Activated CD8-positive, alpha-beta memory T cell treated with anti-CD3 and anti-CD28 coated beads for 36 hours (primary cell): ENCODE results near the gene PAF1. TPM values are rescaled to one million over a fixed set of nuclear protein-coding genes. Genes with fewer than 3 reads are reported as not detected.

Source experiments
- CTCF ChIA-PET: fragments of 350-600 bp; sonication (Branson Sonifier 250); formaldehyde crosslinking; loops from one replicate; lab custom pipeline; 2021; ENCODE audit warnings: antibody characterized with exemption; lab: Charles Lee
- POLR2A ChIA-PET: fragments of 350-600 bp; sonication (Branson Sonifier 250); formaldehyde crosslinking; loops from one replicate; lab custom pipeline; 2021; ENCODE audit warnings: antibody characterized with exemption; lab: Charles Lee
- total RNA-seq, 2 experiments: library from RNA; stranded (reverse); gene quantifications; one replicate each; pipeline ENCODE4 v1.2.3, GENCODE V29; 2021

Gene PAF1
- total RNA-seq, result 10 to 100 TPM; 43.6 to 44.7 TPM

DNA sequence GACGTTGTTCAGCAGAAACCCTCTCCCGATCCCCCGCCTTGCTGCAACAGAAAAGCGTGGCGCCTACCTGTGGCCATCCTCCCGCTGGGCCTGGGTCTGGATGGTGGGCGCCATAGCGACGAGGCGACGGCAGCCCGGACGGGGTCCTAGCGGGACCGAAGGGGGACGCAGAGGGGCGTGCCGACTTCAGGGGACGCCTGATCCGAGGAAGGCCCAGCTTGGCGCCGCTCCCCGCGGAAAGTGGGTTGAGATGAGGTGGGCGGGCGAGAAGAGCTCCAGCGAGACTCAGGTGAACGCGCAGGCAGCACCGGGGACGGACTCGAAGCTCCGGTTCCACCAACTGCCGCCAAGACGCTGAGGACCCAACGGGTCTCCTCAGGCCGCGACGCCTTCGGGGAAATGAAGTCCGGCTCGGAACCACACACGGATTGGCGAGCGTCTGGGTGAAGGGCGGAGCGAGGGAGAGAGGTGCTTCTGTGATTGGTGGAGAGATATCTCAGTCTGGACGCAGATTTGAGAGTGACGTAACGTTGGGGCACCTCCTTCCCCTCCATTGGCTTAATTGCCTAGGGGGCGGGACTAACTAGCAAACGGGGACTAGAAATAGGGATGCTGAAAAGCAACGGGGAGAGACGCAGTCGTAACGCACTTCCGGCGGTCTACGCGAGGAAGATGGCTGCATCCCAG is at the start of gene PAF1, which contains the start of gene MED29:
PAF1 (minus strand) TSS at position 356 of the 687 bp plus-strand sequence; CDS start at position 114, 242 bp downstream.
MED29 (plus strand) TSS at position 628 of the 687 bp plus-strand sequence; CDS start at position 673, 45 bp downstream.
- ChIA-PET POLR2A (interaction anchor here (0.6 to 2.2 kb wide), 8 partner anchors 9 to 149 kb away, joined by 3 to 19 read pairs (median 5); partner anchors contain the start of genes EID2, RPS16 and SAMD4B), CTCF (interaction anchor here (0.7 to 5.7 kb wide), 8 partner anchors 9 to 113 kb away, joined by 3 to 40 read pairs (median 3); partner anchors contain the start of genes PLEKHG2 and RPS16)

DNA sequence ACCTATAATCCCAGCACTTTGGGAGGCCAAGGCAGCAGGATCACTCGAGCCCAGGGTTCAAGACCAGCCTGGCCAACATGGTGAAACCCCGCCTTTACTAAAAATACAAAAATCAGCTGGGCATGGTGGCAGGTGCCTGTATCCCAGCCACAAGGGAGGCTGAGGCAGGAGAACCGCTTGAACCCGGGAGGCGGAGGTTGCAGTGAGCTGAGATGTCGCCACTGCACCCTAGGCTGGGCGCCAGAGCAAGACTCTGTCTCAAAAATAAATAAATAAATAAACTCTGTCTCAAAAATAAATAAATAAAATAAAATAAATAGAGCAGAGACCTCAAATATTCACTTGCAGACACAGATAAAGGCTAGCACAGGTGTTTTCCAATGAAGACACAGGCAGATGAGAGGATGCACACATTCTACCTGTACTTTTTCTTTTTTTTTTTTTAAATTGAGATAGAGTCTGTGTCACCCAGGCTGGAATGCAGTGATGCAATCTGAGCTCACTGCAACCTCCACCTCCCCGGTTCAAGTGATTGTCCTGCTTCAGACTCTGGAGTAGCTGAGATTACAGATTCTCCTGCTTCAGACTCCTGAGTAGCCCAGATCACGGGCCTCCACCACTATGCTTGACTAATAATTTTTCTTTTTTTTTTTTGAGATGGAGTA is 47.5 kb upstream of the PAF1 start:
- POLR2A ChIA-PET, result interaction anchor here (0.7 kb wide), 1 partner anchor 842 kb away, joined by 3 read pairs; no protein-coding TSS in a partner anchor
- CTCF ChIA-PET, result interaction anchor here (0.7 to 1.5 kb wide), 4 partner anchors 22 to 101 kb away, joined by 3 to 5 read pairs (median 3); partner anchors contain the start of gene EID2B

DNA sequence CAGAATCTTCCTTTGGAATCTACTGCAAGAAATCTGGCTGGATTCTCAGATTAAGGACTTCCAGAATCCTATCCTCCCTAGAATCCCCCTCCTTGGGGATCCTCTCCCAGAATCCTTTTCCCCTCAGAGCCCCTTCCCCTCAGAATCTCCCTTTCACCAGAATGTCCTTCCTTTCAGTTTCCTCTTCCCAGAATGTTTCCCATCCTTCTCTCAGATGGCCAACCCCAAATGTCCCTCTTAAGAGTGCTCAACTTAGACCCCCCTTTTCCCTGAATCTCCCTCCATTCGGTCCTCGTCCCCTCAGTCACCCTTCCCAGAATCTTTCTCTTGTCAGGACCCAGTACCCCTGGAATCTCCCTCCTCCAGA is 45.4 kb upstream of the PAF1 start:
- ChIA-PET POLR2A (interaction anchor here (0.5 to 5.9 kb wide), 25 partner anchors 9 to 1827 kb away, joined by 3 to 110 read pairs (median 4); partner anchors contain the start of genes DLL3, EID2B, FBL and GMFG), CTCF (interaction anchor here (0.7 to 1.8 kb wide), 9 partner anchors 10 to 235 kb away, joined by 3 to 12 read pairs (median 4); partner anchors contain the start of genes EID2, MED29, PAF1 and PLEKHG2)

- ChIA-PET POLR2A (interaction anchor here (0.5 to 5.9 kb wide), 25 partner anchors 9 to 1828 kb away, joined by 3 to 110 read pairs (median 4); partner anchors contain the start of genes DLL3, EID2B, FBL and GMFG), CTCF (interaction anchor here (0.6 to 1.8 kb wide), 10 partner anchors 11 to 236 kb away, joined by 3 to 12 read pairs (median 4); partner anchors contain the start of genes EID2, MED29, PAF1 and PLEKHG2)
Measured at GRCh38 chr19:39435499-39436349, 44.8 kb upstream of the PAF1 start, which contains the start of gene RPS16. Gene RPS16 (minus strand): TSS chr19:39435949. CDS start chr19:39435895, 54 bp downstream.

DNA sequence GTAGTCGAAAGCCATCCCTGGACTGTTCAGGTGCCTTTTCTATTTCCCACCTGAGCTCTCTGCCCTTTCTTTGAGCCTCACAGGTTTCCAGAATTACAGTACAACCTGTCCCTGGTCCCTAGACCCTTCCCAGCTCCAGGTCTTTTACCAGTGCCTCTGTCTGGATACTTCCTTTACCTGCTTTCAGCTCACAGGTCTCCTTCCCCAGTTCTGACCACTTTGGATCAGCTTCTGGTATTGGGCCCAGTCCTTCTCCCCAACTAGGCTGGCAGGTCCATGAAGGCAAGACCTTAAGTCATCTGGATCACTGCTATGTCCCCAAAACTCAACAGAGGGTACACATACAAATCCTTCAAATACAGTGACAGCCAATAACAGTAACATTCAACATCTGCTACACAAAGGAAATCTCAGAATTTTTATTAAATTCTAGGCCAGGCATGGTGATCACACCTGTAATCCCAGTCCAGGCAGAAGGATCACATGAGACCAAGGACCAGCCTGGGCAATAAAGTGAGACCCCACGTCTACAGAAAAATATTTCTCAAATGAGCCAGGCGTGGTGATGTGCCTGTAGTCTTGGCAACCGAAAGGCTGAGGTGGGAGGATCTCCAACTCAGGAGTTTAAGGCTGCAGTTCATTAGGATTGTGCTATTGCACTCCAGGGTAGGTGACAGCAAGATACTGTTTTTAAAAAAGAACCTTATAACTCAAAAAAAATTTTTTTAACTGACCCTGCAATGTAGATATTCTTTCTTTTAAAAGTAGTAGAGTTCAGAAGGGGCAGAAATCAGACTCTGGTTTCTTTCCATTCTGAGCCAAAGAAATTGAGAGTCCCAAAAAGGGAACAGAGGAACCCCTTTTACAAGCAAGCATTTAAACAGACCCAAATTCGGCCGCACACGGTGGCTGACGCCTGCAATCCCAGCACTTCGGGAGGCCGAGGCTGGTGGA is 43.5 kb upstream of the PAF1 start:
- POLR2A ChIA-PET, result interaction anchor here (0.5 to 5.9 kb wide), 8 partner anchors 12 to 99 kb away, joined by 5 to 110 read pairs (median 12); partner anchors contain the start of genes GMFG, MED29, PAF1 and SAMD4B

DNA sequence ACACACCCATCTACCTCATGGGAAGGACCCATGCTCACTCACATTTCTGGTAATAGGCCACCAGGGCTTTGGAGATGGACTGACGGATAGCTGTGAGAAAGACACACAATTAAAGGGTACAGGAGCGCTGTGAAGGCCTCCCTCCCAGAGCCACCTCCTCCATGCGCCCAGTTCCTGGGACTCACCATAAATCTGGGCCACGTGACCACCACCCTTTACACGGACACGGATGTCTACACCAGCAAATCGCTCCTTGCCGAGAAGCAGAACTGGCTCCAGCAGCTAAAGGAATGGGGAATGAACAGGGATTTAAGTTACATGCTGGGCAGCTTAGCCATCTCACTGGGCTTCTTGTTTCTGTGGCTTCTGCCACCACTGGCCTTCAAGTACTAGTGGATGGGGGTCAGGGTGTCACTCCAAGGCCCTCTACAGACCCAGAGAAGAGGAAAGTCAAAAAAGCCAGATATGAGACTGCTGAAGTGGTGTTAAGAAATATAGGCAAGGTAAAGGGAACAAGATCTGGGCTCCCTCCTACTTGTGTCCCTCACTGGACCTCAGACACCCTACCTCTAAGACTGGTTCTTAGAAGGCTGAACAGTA is 42.7 kb upstream of the PAF1 start:
- POLR2A ChIA-PET, result interaction anchor here (5.9 kb wide), 1 partner anchor 13 kb away, joined by 110 read pairs; the partner anchor contains the start of gene SUPT5H
- CTCF ChIA-PET, result interaction anchor here (0.7 to 1.3 kb wide), 3 partner anchors 11 to 100 kb away, joined by 3 to 5 read pairs (median 3); no protein-coding TSS in a partner anchor

More for the DNA sequence above, 43.5 kb upstream of the PAF1 start:
- CTCF ChIA-PET, result interaction anchor here (0.6 to 1.8 kb wide), 8 partner anchors 10 to 235 kb away, joined by 3 to 12 read pairs (median 4); partner anchors contain the start of genes EID2, MED29, PAF1 and PLEKHG2

GRCh38 chr19:39432677-39433025 is 41.7 kb upstream of the PAF1 start:
- ChIA-PET POLR2A (interaction anchor here (1.1 to 5.9 kb wide), 6 partner anchors 9 to 48 kb away, joined by 3 to 110 read pairs (median 5); partner anchors contain the start of genes PLEKHG2, SUPT5H, TIMM50 and ZFP36), CTCF (interaction anchor here (1.4 to 1.7 kb wide), 2 partner anchors 21 to 34 kb away, joined by 3 to 6 read pairs; partner anchors contain the start of gene PLEKHG2)

GRCh38 chr19:39430675-39431593 is 40.0 kb upstream of the PAF1 start:
- ChIA-PET CTCF (interaction anchor here (0.9 to 1.7 kb wide), 4 partner anchors 19 to 242 kb away, joined by 3 to 6 read pairs (median 3); partner anchors contain the start of gene PLEKHG2), POLR2A (interaction anchor here (0.5 to 5.9 kb wide), 9 partner anchors 12 to 1921 kb away, joined by 3 to 110 read pairs (median 4); partner anchors contain the start of genes MED29, PAF1, PLEKHG2 and SUPT5H)

DNA sequence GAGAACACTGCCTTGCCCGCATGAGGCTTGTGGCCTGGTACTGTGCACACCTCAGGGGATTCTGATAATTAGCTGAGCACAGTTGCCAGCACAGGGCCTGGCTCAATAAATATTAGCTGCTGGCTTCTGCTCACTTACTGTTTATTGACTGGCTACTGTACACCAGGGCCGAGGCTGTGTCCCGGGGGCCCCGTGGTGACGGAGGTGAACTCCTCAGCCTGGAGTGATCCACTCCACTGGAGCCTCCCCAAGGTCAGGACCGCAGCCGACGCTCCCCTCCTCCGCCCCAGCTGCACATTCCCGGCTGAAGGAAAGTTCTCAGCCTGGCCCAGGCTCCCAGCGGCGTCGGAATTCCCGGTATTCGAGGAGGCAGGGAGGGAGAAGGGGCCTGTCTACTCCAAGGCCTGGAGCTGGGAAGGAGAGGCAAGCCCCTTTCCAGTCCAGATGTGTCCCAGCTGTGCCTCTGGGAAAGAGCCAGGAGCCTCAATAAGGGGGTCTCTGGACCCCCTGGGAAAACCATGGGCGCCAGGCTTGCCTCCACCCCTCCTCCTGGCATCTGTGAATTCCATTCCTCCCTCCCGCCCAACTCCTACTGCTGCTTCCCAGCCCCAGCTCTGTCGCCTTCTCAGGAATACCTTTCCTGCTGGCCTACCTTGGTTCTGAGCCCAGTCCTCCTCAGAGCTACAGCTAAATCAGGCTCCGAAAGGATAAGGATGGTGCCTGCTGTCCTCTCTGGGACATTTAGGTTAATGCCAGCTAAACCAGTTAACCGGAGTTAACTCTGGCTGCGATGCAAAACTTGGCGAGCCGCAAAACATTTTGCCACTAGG is 37.6 kb upstream of the PAF1 start:
- CTCF ChIA-PET, result interaction anchor here (0.8 to 1.3 kb wide), 2 partner anchors 12 to 16 kb away, joined by 4 read pairs; partner anchors contain the start of gene PLEKHG2
- POLR2A ChIA-PET, result no interaction called here

DNA sequence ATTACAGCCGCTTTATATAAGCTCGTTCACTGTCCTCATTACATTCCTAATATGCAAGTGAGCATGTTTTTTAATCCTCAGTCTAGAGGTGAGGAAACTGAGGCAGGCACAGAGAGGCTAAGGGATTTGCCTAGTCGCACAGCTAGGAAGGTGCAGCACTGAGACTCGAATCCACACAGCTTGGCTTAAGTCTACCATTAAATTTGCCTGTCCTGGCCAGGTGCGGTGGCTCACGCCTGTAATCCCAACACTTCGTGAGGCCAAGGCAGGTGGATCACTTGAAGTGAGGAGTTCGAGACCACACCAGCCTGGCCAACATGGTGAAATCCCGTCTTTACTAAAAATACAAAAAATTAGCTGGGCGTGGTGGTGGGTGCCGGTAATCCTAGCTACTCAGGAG is 36.8 kb upstream of the PAF1 start:
- POLR2A ChIA-PET, result no interaction called here
- CTCF ChIA-PET, result interaction anchor here (0.6 to 1.4 kb wide), 2 partner anchors 15 to 162 kb away, joined by 3 read pairs; partner anchors contain the start of gene PLEKHG2

- CTCF ChIA-PET, result interaction anchor here (1.4 kb wide), 1 partner anchor 14 kb away, joined by 3 read pairs; the partner anchor contains the start of gene PLEKHG2
- POLR2A ChIA-PET, result no interaction called here
Measured at GRCh38 chr19:39426170-39426569, 35.3 kb upstream of the PAF1 start.

DNA sequence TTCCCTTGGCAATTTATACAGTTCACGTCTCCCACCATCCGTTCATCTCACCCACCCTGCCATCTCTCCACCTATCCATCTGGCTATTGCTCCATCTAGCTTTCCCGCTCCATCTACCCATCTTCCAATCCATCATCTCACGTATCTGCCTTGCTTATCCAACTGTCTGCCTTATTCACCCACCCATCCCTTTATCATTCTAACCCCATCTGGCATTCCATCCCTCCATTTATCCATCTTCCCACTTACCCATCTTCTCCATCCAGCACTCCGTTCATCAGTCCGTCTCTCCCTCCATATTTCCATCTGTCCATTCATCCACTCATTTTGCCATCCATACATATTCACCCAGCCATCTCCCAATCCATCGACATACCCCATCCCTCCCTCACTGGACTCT is 34.8 kb upstream of the PAF1 start:
- POLR2A ChIA-PET, result no interaction called here
- CTCF ChIA-PET, result no interaction called here

- ChIA-PET POLR2A (interaction anchor here (0.6 kb wide), 1 partner anchor 93 kb away, joined by 5 read pairs; no protein-coding TSS in a partner anchor), CTCF (no interaction called here)
Measured at GRCh38 chr19:39424934-39425333, 34.0 kb upstream of the PAF1 start.
